HUES6 (cell line): ENCODE results near the gene CPB2.

Source experiments
- H3K27ac ChIP-seq: 2 replicates; pipeline ENCODE4 v1.7.0; 2013; ENCODE audit warnings: low read depth, mild to moderate bottlenecking, low read length, inconsistent platforms
- H3K27me3 ChIP-seq: 2 replicates; pipeline ENCODE4 v1.6.1; 2013; ENCODE audit warnings: low read length; ENCODE audit not compliant: control insufficient read depth, insufficient read depth
- H3K36me3 ChIP-seq: 2 replicates; pipeline ENCODE4 v1.6.1; 2013; ENCODE audit warnings: low read length; ENCODE audit not compliant: control insufficient read depth, insufficient read depth
- H3K4me1 ChIP-seq: 2 replicates; pipeline ENCODE4 v1.6.1; 2013; ENCODE audit warnings: low read length; ENCODE audit not compliant: control insufficient read depth, insufficient read depth
- H3K4me3 ChIP-seq: 2 replicates; pipeline ENCODE4 v1.5.1; 2013; ENCODE audit warnings: low read depth, low read length
- H3K9ac ChIP-seq: one replicate; pipeline ENCODE4 v1.6.1; 2013; ENCODE audit warnings: mild to moderate bottlenecking, low read length
- H3K9me3 ChIP-seq: 2 replicates; pipeline ENCODE4 v1.6.1; 2013; ENCODE audit warnings: low read depth, low read length; ENCODE audit not compliant: control insufficient read depth, insufficient read depth

CPB2 gene

DNA sequence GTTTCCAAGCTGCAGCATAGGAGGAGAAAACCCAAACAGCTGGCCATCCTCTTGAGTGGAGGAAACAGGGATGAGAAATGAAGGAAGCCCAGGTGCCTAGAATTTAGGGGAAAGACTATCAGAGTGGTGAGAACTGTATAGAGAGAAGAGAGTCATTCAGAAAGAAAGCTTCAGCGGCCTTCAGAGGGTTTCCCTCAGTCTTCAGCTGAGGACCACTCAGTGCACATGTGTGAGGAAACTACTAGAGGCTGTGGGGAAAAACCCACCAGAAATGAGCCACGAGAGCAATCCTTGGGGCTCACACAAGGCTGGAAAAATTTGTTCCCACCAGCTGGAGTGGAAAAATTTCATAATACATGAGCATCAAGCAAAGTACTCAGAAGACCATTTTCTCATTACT, 35.2 kb upstream of the CPB2 start:
- H3K4me3 ChIP-seq, result no peak overlapping the region
- H3K9ac ChIP-seq, result no peak overlapping the region
- no peaks in the 10 kb centered on the region for H3K27me3 ChIP-seq
- H3K27ac ChIP-seq, result no peak overlapping the region
- H3K36me3 ChIP-seq, result no peaks in the 10 kb centered on the region
- no peaks in the 10 kb centered on the region for H3K9me3 ChIP-seq
- peaks cover 7% of the 10 kb centered on the region for H3K4me1 ChIP-seq

- no peak overlapping the region for H3K27ac ChIP-seq
- no peaks in the 10 kb centered on the region for H3K27me3 ChIP-seq
- no peaks in the 10 kb centered on the region for H3K36me3 ChIP-seq
- H3K4me1 ChIP-seq, result peaks cover 8% of the 10 kb centered on the region
- no peaks in the 10 kb centered on the region for H3K9me3 ChIP-seq
- H3K9ac ChIP-seq, result no peak overlapping the region
- no peak overlapping the region for H3K4me3 ChIP-seq
These were observed 32.9 kb upstream of the CPB2 start for GRCh38 chr13:46137627-46138317.

DNA sequence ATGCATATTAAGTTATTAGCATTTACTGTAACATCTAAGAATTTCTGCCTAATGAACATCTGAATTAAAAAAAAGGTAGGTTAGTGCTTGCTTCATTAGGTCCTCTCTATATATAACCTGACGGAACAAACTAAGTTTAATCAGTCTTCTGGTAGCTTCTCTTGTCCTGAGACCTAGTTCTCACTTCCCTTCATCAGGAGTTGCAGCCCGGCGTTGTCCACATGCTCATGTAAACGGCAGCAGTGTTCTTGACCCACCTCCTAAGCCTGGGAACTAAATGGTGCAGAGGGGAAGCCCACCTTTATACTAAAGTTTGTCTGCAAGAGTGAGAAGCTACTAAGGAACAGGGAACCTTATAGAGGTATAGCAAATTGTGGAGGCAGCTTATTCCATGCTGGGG, 31.9 kb upstream of the CPB2 start:
- H3K9ac ChIP-seq, result no peak overlapping the region
- H3K36me3 ChIP-seq, result no peaks in the 10 kb centered on the region
- H3K27ac ChIP-seq, result no peak overlapping the region
- H3K9me3 ChIP-seq, result no peaks in the 10 kb centered on the region
- H3K4me1 ChIP-seq, result peaks cover 5% of the 10 kb centered on the region
- no peak overlapping the region for H3K4me3 ChIP-seq
- no peaks in the 10 kb centered on the region for H3K27me3 ChIP-seq

GRCh38 chr13:46134961-46135522, 30.2 kb upstream of the CPB2 start:
- no peak overlapping the region for H3K9ac ChIP-seq
- H3K4me1 ChIP-seq, result peaks cover 5% of the 10 kb centered on the region
- no peaks in the 10 kb centered on the region for H3K9me3 ChIP-seq
- no peaks in the 10 kb centered on the region for H3K27me3 ChIP-seq
- no peaks in the 10 kb centered on the region; the same call in 1 of the 2 replicates for H3K36me3 ChIP-seq
- no peak overlapping the region for H3K4me3 ChIP-seq
- no peak overlapping the region for H3K27ac ChIP-seq

DNA sequence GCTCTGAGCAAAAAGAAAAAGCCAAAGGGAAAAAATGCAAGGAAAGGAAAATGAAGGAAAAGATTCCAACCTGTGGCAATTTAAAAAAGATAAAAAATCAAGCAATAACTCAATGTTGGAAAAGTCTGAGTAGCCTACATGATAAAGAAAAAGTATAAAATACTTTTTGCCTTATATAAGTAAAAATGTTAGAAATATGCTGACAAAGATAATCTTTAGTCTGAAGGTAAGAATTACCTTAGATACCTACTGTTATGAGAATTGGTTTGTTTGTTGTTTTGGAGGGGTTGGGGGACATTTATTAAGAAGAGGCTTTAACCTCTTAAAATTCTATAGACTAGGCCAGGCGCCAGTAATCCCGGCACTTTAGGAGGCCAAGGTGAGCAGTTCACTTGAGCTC, 29.7 kb upstream of the CPB2 start:
- Histone ChIP-seq H3K36me3 (no peaks in the 10 kb centered on the region; the same call in 1 of the 2 replicates), H3K4me3 (no peak overlapping the region), H3K27me3 (no peaks in the 10 kb centered on the region), H3K9ac (no peak overlapping the region), H3K9me3 (no peaks in the 10 kb centered on the region), H3K27ac (no peak overlapping the region), H3K4me1 (peaks cover 5% of the 10 kb centered on the region)

DNA sequence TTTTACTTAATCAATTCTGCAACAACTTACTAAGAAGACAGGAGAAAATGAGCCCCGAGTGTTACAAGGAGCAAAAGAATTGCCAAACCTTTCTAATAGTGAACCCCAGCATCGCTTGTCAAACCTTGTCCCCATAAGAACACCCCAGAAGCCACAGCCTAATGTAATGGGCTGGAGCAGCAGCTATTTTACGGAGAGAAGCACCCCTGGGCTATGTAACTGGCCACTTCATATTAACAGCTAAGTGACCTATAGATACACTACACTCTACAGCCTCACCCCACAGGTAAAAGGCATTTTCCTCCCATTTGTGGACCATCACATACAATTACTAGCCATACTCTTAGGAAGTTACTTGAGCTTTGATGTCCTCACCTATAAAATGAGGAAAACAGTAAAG, 27.3 kb upstream of the CPB2 start:
- Histone ChIP-seq H3K27ac (no peak overlapping the region), H3K4me3 (no peak overlapping the region), H3K4me1 (peaks cover 5% of the 10 kb centered on the region), H3K9me3 (no peaks in the 10 kb centered on the region), H3K36me3 (no peaks in the 10 kb centered on the region; the same call in 1 of the 2 replicates), H3K9ac (no peak overlapping the region), H3K27me3 (no peaks in the 10 kb centered on the region)

- Histone ChIP-seq H3K9me3 (no peaks in the 10 kb centered on the region), H3K9ac (no peak overlapping the region), H3K4me3 (no peak overlapping the region), H3K4me1 (peaks cover 5% of the 10 kb centered on the region), H3K27ac (no peak overlapping the region), H3K27me3 (no peaks in the 10 kb centered on the region), H3K36me3 (no peaks in the 10 kb centered on the region; the same call in 1 of the 2 replicates)
These were observed 26.9 kb upstream of the CPB2 start for GRCh38 chr13:46131705-46132104.

GRCh38 chr13:46129955-46130618, 25.3 kb upstream of the CPB2 start:
- no peak overlapping the region for H3K4me3 ChIP-seq
- H3K36me3 ChIP-seq, result no peaks in the 10 kb centered on the region; the same call in 1 of the 2 replicates
- H3K27ac ChIP-seq, result no peak overlapping the region
- peaks cover 1% of the 10 kb centered on the region for H3K4me1 ChIP-seq
- no peak overlapping the region for H3K9ac ChIP-seq
- no peaks in the 10 kb centered on the region for H3K27me3 ChIP-seq
- H3K9me3 ChIP-seq, result no peaks in the 10 kb centered on the region

DNA sequence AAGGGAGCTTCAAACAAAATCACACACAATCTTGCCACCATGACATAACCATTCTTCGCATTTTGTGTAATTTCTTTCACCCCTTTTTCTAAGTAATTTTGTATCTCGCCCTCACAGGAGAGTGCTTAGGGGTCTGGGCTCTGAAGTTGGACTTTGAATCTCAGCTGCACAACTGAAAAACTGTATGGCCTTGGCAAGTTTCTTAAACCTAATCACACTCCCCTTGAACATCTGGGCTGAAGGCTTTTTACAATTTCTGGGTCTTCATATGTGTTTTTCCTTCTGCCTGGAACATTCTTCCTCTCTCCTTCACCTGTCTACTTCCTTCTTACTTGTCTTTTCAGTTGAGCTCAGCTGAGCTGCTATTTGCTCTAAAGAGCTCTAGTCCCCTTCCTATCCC, 24.3 kb upstream of the CPB2 start:
- H3K9ac ChIP-seq, result no peak overlapping the region
- H3K27me3 ChIP-seq, result no peaks in the 10 kb centered on the region
- no peak overlapping the region for H3K4me3 ChIP-seq
- H3K4me1 ChIP-seq, result no peaks in the 10 kb centered on the region
- no peaks in the 10 kb centered on the region for H3K9me3 ChIP-seq
- H3K36me3 ChIP-seq, result no peaks in the 10 kb centered on the region; the same call in 1 of the 2 replicates
- H3K27ac ChIP-seq, result no peak overlapping the region

DNA sequence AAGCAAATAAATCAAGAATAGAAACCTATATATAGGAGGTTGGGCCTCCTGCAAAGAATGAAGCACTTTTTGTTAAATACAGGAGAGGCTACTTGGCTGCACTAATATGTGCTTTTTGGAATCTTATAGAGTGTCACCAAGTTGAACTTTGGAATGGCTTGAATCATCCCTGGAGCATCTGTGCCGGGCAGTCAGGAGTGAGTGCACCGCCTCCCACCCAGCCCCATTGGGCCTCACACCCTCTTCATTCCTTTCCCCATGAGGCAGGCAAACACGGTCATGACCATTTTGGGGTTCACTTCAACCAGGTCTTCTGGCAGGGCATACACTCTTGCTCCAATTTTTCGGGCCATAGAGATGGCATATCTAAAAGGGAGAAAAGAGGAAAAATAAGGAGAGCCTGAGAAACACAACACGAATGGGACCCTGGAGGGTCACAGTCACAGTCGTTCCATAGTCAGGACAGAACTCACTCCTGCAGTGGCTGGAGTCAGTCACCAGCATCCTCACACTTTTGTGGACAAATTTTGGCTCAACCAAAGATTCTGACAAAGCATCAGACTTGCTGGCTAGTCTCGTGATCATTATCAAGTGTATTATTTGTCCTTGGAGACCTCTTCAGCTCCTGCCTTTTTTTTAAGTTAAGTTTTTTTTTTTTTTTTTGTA, 22.7 kb upstream of the CPB2 start:
- Histone ChIP-seq H3K36me3 (no peaks in the 10 kb centered on the region; the same call in 1 of the 2 replicates), H3K4me3 (no peak overlapping the region), H3K9ac (no peak overlapping the region), H3K4me1 (no peaks in the 10 kb centered on the region), H3K27me3 (no peaks in the 10 kb centered on the region), H3K9me3 (no peaks in the 10 kb centered on the region), H3K27ac (no peak overlapping the region)
